ENCODE data around the gene UNC5B.

The UNC5B gene

DNA sequence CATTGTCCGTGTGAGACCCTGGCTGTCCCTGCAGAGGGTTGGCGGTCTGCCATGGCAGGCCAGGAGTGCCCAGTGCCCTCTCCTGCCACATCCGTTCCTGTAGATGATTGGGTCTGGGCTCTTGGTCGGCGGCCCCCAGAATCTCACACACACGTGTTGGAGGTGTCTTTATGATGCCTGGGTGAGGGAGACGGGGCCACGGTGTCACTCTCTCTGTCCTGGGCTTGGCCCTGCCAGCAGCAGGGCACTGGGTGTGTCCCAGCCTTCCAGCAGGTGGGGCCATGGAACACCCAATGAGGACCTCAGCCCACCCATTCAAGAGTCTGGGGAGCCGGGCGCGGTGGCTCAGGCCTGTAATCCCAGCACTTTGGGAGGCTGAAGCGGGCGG, 30.2 kb downstream of the UNC5B start:
- H3K9ac ChIP-seq (ENCODE audit: low read length), result no peak overlapping the region
- H3K4me1 ChIP-seq (ENCODE audit: control insufficient read depth, insufficient read depth, low read length), result peaks cover 39% of the 10 kb centered on the region
- H3K27me3 ChIP-seq (ENCODE audit: control insufficient read depth, insufficient read depth, low read length), result no peaks in the 10 kb centered on the region

DNA sequence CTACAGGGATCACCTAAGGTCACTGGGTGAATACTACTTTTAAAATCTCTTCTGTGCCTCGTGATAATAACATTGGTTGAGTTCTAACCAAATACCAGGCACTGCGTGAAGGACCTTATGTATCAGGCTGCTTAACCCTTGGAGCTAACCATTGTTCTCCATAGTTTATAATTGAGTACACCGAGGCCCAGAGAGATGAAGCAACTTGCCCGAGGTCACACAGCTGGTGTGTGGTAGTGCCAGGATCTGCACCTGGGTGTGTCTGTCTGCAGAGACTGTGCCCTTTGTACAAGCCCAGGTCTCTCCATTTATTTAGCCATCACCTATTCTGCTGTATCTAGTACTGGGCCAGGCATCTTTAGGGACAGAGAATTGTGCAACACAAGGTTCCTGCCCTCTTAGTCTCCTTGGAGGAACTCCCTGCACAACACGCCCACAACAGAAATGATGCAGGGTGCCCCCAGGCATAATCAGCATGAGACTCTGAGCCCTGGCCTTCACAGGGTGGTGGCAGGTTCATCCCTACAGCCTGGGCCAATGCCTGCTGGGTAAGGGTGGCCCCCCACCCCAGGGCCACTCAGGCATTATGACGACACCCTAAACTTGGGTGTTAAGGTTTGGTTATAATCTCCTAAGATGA, 31.5 kb downstream of the UNC5B start:
- H3K9ac ChIP-seq (ENCODE audit: low read length), result no peak overlapping the region
- H3K36me3 ChIP-seq (ENCODE audit: control insufficient read depth, insufficient read depth, low read length), result no peaks in the 10 kb centered on the region
- peaks cover 32% of the 10 kb centered on the region; the same call in 1 of the 2 replicates for H3K4me1 ChIP-seq (ENCODE audit: control insufficient read depth, insufficient read depth, low read length)

More for the DNA sequence above, 30.2 kb downstream of the UNC5B start:
- no peak overlapping the region for H3K27ac ChIP-seq (ENCODE audit: low read depth, low read length)
- H3K4me3 ChIP-seq (ENCODE audit: low read depth, low read length), result no peak overlapping the region
- H3K9me3 ChIP-seq (ENCODE audit: control insufficient read depth, insufficient read depth, low read depth, low read length), result no peaks in the 10 kb centered on the region
- H3K36me3 ChIP-seq (ENCODE audit: control insufficient read depth, insufficient read depth, low read length), result no peaks in the 10 kb centered on the region

GRCh38 chr10:71244431-71245419, 32.4 kb downstream of the UNC5B start:
- H3K9ac ChIP-seq (ENCODE audit: low read length), result no peak overlapping the region
- H3K9me3 ChIP-seq (ENCODE audit: control insufficient read depth, insufficient read depth, low read depth, low read length), result no peaks in the 10 kb centered on the region
- no peaks in the 10 kb centered on the region for H3K27me3 ChIP-seq (ENCODE audit: control insufficient read depth, insufficient read depth, low read length)
- no peak overlapping the region for H3K27ac ChIP-seq (ENCODE audit: low read depth, low read length)
- H3K4me1 ChIP-seq (ENCODE audit: control insufficient read depth, insufficient read depth, low read length), result peaks cover 32% of the 10 kb centered on the region; the same call in 1 of the 2 replicates
- no peaks in the 10 kb centered on the region for H3K36me3 ChIP-seq (ENCODE audit: control insufficient read depth, insufficient read depth, low read length)
- no peak overlapping the region for H3K4me3 ChIP-seq (ENCODE audit: low read depth, low read length)

More for the DNA sequence above, 31.5 kb downstream of the UNC5B start:
- no peak overlapping the region for H3K4me3 ChIP-seq (ENCODE audit: low read depth, low read length)
- no peaks in the 10 kb centered on the region for H3K9me3 ChIP-seq (ENCODE audit: control insufficient read depth, insufficient read depth, low read depth, low read length)
- H3K27ac ChIP-seq (ENCODE audit: low read depth, low read length), result no peak overlapping the region
- no peaks in the 10 kb centered on the region for H3K27me3 ChIP-seq (ENCODE audit: control insufficient read depth, insufficient read depth, low read length)

DNA sequence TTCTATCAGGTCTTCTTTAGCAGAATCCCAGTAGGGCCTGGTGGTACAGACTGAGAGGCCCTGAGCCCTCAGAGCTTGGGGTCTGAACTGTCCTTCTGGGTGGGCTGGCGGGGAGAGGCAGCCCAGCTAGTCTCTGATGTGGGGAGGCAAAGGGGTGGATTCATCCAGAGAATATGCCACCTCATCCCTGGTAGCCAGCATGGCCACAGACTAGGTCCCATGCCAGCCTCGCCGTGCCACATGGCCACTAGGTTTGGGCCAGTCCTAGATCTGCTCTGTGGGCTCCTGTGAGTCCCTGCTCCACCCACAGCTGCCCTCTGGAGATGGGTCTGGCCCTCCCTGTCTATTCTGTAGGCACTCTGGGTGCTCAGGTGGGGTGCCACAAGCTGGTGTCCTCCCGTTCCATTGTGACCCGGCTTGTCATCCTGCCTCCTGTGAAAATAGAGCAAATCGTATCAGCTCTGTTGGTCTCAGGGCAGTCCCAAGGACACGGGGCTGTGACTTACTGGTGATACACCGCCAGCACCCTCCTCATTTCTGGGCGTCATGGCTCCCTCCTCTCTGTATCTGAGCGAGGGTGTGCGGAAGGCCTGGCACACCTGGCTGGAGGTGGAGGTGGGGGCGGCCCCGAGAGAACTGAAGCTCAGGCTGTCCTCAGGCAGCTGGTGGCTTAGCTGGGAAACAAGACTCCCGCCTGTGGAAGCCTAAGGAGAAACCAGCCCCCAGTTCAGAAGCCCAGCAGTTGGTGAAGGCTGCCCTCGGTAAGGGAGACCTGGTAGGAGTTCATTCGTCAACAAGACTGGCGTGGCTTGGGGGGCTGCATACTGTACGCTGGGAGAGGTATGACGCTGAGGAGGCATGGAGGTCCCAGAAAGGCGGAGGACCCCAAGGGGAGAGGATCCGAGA, 33.3 kb downstream of the UNC5B start:
- no peaks in the 10 kb centered on the region for H3K36me3 ChIP-seq (ENCODE audit: control insufficient read depth, insufficient read depth, low read length)
- H3K4me3 ChIP-seq (ENCODE audit: low read depth, low read length), result no peak overlapping the region
- H3K4me1 ChIP-seq (ENCODE audit: control insufficient read depth, insufficient read depth, low read length), result peaks cover 27% of the 10 kb centered on the region; the same call in 1 of the 2 replicates
- no peak overlapping the region for H3K27ac ChIP-seq (ENCODE audit: low read depth, low read length)
- no peaks in the 10 kb centered on the region for H3K27me3 ChIP-seq (ENCODE audit: control insufficient read depth, insufficient read depth, low read length)
- no peak overlapping the region for H3K9ac ChIP-seq (ENCODE audit: low read length)
- no peaks in the 10 kb centered on the region for H3K9me3 ChIP-seq (ENCODE audit: control insufficient read depth, insufficient read depth, low read depth, low read length)

GRCh38 chr10:71246591-71247413, 34.4 kb downstream of the UNC5B start:
- Histone ChIP-seq H3K4me3 (ENCODE audit: low read depth, low read length) (no peak overlapping the region), H3K27me3 (ENCODE audit: control insufficient read depth, insufficient read depth, low read length) (no peaks in the 10 kb centered on the region), H3K36me3 (ENCODE audit: control insufficient read depth, insufficient read depth, low read length) (no peaks in the 10 kb centered on the region), H3K4me1 (ENCODE audit: control insufficient read depth, insufficient read depth, low read length) (peaks cover 20% of the 10 kb centered on the region; the same call in 1 of the 2 replicates), H3K9me3 (ENCODE audit: control insufficient read depth, insufficient read depth, low read depth, low read length) (no peaks in the 10 kb centered on the region), H3K27ac (ENCODE audit: low read depth, low read length) (no peak overlapping the region), H3K9ac (ENCODE audit: low read length) (no peak overlapping the region)

DNA sequence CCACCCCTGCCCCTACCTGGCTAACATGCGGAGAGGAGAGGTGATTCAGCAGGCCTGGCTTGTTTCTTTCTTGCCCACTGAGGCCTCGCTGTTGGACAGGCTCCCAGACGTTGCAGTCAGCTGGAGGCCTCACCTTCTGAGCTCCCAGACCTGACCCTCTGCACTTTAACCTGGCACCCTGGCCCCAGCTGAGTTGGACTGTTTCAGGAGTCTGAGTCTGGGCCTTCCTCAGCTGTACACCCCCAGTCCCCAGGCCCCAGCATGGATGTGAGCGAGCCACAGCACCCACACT, 35.0 kb downstream of the UNC5B start:
- Histone ChIP-seq H3K36me3 (ENCODE audit: control insufficient read depth, insufficient read depth, low read length) (no peaks in the 10 kb centered on the region), H3K27ac (ENCODE audit: low read depth, low read length) (no peak overlapping the region), H3K27me3 (ENCODE audit: control insufficient read depth, insufficient read depth, low read length) (no peaks in the 10 kb centered on the region), H3K9me3 (ENCODE audit: control insufficient read depth, insufficient read depth, low read depth, low read length) (no peaks in the 10 kb centered on the region), H3K4me1 (ENCODE audit: control insufficient read depth, insufficient read depth, low read length) (peaks cover 16% of the 10 kb centered on the region; the same call in 1 of the 2 replicates), H3K9ac (ENCODE audit: low read length) (no peak overlapping the region), H3K4me3 (ENCODE audit: low read depth, low read length) (no peak overlapping the region)

GRCh38 chr10:71247804-71248203, 35.4 kb downstream of the UNC5B start:
- H3K4me1 ChIP-seq (ENCODE audit: control insufficient read depth, insufficient read depth, low read length), result peaks cover 18% of the 10 kb centered on the region; the same call in 1 of the 2 replicates
- H3K9ac ChIP-seq (ENCODE audit: low read length), result no peak overlapping the region
- H3K27me3 ChIP-seq (ENCODE audit: control insufficient read depth, insufficient read depth, low read length), result no peaks in the 10 kb centered on the region
- no peak overlapping the region for H3K27ac ChIP-seq (ENCODE audit: low read depth, low read length)
- H3K9me3 ChIP-seq (ENCODE audit: control insufficient read depth, insufficient read depth, low read depth, low read length), result no peaks in the 10 kb centered on the region
- no peak overlapping the region for H3K4me3 ChIP-seq (ENCODE audit: low read depth, low read length)
- H3K36me3 ChIP-seq (ENCODE audit: control insufficient read depth, insufficient read depth, low read length), result no peaks in the 10 kb centered on the region

DNA sequence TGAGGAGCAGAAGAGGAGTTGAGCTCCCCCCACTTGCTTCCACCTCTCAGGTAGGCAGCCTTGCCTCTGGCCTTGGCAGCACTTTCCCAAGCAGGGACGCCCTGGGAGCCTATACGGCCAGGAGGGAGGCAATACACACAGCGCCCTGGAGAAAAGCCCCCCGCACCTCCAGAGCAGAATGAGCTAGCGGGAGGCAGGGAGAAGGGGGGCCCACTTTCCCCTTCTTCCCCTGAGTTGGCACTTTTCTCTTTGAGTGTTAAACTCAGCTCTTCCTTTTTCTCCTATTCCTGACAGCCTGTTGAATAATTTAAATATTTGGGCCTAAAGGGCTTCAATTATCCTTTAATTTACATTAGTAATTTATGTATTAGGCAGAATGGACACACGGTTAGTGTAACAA, 35.8 kb downstream of the UNC5B start:
- no peaks in the 10 kb centered on the region for H3K9me3 ChIP-seq (ENCODE audit: control insufficient read depth, insufficient read depth, low read depth, low read length)
- H3K4me1 ChIP-seq (ENCODE audit: control insufficient read depth, insufficient read depth, low read length), result peaks cover 20% of the 10 kb centered on the region
- no peaks in the 10 kb centered on the region for H3K27me3 ChIP-seq (ENCODE audit: control insufficient read depth, insufficient read depth, low read length)
- no peak overlapping the region for H3K27ac ChIP-seq (ENCODE audit: low read depth, low read length)
- H3K9ac ChIP-seq (ENCODE audit: low read length), result no peak overlapping the region
- no peaks in the 10 kb centered on the region for H3K36me3 ChIP-seq (ENCODE audit: control insufficient read depth, insufficient read depth, low read length)
- H3K4me3 ChIP-seq (ENCODE audit: low read depth, low read length), result no peak overlapping the region

- Histone ChIP-seq H3K9ac (ENCODE audit: low read length) (no peak overlapping the region), H3K4me3 (ENCODE audit: low read depth, low read length) (no peak overlapping the region), H3K4me1 (ENCODE audit: control insufficient read depth, insufficient read depth, low read length) (peaks cover 28% of the 10 kb centered on the region), H3K36me3 (ENCODE audit: control insufficient read depth, insufficient read depth, low read length) (no peaks in the 10 kb centered on the region), H3K27ac (ENCODE audit: low read depth, low read length) (no peak overlapping the region), H3K27me3 (ENCODE audit: control insufficient read depth, insufficient read depth, low read length) (no peaks in the 10 kb centered on the region), H3K9me3 (ENCODE audit: control insufficient read depth, insufficient read depth, low read depth, low read length) (no peaks in the 10 kb centered on the region)
Observed at GRCh38 chr10:71249996-71250395, 37.6 kb downstream of the UNC5B start.

GRCh38 chr10:71250405-71250804, 38.0 kb downstream of the UNC5B start:
- peaks cover 25% of the 10 kb centered on the region for H3K4me1 ChIP-seq (ENCODE audit: control insufficient read depth, insufficient read depth, low read length)
- H3K36me3 ChIP-seq (ENCODE audit: control insufficient read depth, insufficient read depth, low read length), result no peaks in the 10 kb centered on the region
- no peaks in the 10 kb centered on the region for H3K9me3 ChIP-seq (ENCODE audit: control insufficient read depth, insufficient read depth, low read depth, low read length)
- no peak overlapping the region for H3K9ac ChIP-seq (ENCODE audit: low read length)
- H3K27ac ChIP-seq (ENCODE audit: low read depth, low read length), result no peak overlapping the region
- H3K27me3 ChIP-seq (ENCODE audit: control insufficient read depth, insufficient read depth, low read length), result no peaks in the 10 kb centered on the region
- H3K4me3 ChIP-seq (ENCODE audit: low read depth, low read length), result no peak overlapping the region

All from HUES6 (cell line).